Activated CD4-positive, alpha-beta T cell treated with anti-CD3 and anti-CD28 coated beads for 24 hours (primary cell): Measurements from ENCODE around the gene ANKRD22.

Source experiments
- DNase-seq, 2 donors: peaks; one replicate each; pipeline ENCODE4 v3.0.0-alpha.2; 2020; ENCODE audit warnings: low read depth in 2 of 2

Gene ANKRD22

DNA sequence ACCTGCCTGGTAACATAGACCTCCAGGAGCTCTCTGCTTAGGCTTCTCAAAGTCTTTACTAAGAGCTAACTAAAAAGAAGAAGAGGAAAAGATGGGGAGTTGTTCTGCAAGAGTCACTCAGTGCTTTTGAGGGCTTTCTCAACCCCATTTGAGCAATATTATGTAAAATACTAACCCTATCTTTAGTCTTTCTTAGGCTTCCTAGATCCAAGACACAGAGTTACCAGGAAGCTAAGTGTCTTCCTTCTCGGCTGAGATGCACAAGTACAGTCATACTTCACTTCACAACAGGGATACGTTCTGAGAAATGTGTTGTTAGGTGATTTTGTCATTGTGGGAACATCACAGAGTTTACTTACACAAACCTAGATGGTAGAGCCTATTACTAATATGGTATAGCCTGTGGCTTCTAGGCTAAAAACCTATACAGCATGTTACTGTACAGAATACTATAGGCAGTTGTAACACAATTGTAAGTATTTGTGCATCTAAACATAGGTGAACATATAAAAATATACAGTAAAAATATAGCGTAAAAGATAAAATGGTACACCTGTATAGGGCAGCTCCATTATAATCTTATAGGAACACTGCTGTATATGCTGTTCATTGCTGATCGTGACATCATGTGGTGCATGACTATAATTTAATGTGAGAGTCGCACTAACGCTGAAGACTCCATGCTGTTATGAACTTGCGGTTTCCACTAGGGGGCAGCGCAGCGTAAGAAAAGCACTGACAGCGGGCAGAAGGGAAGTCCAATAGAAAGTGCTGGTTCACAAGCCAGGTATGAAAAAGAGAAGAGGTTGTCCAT lies 16.3 kb downstream of the ANKRD22 start:
- peak; percentile 82 to 84 for DNase-seq

GRCh38 chr10:88833723-88834122 lies 17.9 kb downstream of the ANKRD22 start:
- DNase-seq: no peak

DNA sequence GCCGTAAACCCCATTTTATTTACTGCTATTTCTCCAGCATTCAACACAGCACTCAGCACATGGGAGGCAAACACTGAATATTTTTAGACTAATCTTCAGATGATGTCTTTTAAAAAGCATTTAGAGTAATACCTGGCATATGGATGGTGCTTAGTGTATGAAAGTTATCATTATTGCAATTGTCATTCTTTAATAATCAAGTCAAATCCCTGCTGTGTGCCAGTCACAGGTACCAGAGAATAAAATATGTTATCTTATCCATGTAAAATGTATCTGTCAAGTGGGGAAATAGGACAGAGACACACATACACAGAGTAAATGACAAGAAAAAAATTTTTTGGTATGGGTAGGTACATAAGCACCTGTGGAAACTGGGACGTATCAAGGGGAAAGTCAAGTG lies 18.5 kb downstream of the ANKRD22 start:
- DNase-seq: no peak

DNA sequence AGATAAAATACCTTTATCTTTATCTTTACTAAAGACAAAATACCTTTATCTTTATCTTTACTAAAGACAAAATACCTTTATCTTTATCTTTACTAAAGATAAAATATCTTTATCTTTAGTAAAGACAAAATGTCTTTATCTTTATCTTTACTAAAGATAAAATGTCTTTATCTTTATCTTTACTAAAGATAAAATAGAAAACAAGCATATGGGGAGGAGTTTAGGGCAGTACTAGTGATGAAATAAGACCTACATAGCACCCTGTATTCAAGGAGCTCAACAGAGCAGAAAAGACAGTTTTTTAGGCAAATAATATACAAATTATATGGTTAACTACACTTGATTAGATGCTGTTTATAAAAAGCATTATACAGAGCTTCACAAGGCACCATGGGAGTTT lies 19.3 kb downstream of the ANKRD22 start:
- no peak for DNase-seq

GRCh38 chr10:88831709-88832108 lies 19.9 kb downstream of the ANKRD22 start:
- DNase-seq: no peak

GRCh38 chr10:88830643-88831268 lies 20.9 kb downstream of the ANKRD22 start:
- no peak for DNase-seq

GRCh38 chr10:88828310-88828709 lies 23.3 kb downstream of the ANKRD22 start:
- DNase-seq: no peak

DNA sequence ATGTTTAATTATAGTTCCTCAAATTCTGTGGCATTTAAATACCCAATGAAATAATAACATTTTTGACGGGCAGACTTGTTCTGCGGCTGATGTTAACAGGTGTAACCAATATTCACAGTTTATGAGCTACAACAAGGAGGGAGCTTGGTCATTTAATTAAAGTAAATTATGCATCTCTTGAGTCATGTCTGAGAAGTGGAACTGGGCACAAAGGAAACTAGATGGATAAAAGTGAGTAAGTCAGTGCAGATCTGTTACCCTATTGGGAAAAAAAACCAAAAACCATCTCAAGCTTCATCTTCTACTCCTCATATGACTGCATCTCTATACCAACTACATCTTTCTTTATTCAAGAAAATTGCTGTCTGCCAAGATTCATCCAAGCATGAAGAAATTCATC lies 24.0 kb downstream of the ANKRD22 start:
- DNase-seq: no peak

DNA sequence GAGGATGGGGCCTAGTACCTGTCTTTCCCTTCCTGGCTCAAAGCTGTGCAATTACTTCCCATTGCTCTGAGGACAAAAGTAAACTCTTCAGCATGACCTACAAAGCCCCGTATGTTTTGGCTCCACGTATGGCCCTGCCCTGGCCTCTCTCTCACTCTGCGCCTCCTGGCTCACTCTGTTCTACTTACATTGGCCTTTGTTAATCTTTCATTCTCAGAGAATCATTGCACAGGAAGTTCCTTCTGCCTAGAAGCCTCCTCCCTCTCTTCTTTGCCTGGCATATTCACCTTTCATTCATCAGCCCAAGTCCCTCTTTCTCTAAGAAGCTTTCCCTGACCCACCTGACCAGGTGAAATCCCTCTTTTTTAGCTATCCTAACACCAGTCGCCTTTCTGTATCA lies 25.3 kb downstream of the ANKRD22 start:
- DNase-seq: no peak

DNA sequence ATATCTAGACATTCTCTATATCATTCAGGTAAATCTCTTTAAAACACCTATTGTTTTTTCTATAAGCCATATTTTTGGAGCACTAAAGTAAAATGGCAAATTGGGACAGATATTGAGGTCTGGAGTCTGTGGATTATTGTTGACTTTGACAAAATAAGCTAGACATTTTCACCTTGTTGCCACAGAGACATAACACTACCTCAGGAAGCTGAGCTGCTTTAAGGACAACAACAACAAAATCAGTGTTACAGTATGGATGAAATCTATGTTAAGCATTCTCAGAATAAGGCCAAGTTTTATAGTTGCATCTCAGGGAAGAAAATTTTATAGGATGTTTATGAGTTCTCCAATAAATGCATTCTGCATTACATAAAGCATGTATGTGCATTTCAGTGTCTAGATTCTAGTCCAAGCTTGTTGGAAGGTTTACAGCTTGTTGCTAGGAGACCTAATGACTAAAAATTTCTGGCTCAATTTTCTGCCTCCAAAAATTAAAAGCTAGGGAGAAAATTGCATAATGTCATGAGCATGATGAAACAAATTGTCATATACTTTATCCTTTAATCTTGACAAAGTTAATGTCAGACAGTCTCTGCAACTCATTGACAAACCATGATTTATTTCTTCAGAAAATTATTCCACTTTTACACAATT lies 30.8 kb downstream of the ANKRD22 start:
- DNase-seq: no peak

GRCh38 chr10:88819290-88819689 lies 32.4 kb downstream of the ANKRD22 start:
- no peak for DNase-seq

GRCh38 chr10:88813200-88813599 lies 38.4 kb downstream of the ANKRD22 start:
- DNase-seq: no peak

DNA sequence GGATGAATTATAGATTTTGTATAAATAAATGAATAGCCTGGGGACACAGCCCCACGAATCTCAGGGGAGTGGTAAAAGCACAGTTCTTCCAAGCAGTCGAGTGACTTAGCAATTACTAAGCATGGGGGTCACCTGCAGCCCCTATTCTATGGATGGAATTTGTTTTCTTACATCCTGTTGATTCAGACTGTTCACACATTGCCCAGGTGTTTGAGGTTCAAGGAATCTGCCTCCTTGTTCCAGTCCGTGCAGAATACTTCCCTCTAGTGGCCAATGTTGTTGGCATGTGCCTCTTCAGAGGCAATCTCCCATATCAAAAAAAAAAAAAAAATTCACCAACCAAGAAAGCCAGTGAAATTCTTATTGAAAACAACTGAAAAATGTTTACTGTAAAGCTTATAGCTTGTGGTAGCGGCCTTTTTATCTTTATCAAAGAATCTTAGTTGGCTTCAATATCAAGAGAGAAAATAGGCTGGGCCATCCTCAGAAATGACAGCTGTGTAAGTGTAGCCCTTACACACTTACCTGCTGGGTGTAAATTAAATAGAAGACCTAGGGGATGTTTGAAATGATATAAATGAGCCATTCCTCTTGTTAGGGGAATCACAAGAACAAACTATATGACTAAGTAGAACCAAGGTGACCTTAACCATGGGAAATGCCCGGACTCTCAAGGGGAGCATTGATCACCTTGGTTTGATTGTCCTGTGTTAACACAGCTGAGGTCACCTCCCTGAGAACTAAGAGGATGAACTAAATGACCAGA lies 41.3 kb downstream of the ANKRD22 start:
- no peak for DNase-seq

GRCh38 chr10:88809621-88810020 lies 42.0 kb downstream of the ANKRD22 start:
- no peak for DNase-seq

DNA sequence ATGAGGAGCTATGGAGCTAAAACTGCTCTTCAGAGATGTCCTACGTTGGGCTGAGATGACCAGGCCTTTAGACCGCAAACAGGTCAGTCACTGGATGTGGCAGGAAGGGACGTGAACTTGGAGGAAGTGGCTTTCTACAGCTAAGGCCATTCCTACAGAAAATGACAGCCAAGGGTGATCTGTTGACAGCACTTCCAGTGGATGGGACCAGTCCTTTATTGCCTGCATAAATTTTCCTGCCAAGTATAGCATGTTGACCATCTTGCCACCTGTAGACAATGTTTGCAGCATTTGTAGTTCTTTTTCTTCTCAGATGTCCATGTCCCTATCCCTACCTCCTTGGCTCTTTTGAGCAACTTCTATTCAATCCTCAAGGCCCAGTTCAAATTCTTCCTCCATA lies 45.7 kb downstream of the ANKRD22 start:
- no peak for DNase-seq

DNA sequence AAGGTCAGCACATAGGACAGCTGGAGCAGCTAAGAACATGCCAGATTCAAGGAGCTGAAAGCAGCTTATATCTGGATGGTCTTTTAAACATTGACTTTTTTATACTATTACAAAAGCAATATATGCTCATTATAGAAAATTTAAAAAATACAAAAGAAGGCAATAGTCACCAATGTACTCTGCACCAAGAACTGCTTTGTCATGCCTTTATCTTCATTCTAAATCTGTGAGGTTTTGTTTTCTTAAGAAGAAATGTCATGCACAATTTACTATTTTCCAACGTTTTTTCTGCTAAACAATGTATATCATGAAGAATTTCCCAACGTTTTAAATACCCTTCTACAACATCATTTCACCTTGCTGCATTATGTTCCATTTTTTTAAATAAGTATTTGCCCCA lies 46.3 kb downstream of the ANKRD22 start:
- no peak for DNase-seq

DNA sequence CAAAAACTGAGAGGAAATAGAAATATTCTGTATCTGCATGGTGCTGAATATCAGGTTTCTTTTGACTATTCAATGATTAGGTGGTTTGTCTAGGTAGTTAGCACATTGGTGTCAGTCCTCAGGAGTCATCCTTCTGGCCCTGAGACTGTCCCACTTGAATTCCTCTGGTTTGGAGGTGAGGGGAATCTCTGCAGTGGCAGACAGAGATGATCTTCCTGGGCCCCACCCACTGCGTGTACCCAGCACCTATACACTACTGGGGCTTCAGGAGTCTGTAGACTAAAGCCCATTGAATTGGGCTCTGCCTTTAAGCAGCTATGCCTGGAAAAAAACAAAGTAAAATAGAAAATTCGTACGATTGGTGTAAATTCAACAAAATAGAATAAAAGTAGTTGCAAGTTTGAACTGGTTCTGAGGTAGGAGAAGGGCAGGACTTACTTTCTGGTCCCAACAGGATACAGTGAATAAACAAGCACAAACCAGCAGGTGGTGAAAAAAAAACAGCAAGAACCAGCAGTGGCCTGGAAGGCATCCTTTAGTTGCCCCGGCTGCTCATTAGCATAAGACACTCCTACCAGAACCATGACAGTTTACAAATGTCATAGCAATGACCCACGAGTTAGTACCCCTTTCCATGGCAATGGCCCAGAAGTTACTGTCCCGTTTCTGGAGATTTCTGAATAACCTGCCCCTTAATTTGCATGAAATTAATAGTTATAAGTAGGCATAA lies 47.4 kb downstream of the ANKRD22 start:
- DNase-seq: no peak

DNA sequence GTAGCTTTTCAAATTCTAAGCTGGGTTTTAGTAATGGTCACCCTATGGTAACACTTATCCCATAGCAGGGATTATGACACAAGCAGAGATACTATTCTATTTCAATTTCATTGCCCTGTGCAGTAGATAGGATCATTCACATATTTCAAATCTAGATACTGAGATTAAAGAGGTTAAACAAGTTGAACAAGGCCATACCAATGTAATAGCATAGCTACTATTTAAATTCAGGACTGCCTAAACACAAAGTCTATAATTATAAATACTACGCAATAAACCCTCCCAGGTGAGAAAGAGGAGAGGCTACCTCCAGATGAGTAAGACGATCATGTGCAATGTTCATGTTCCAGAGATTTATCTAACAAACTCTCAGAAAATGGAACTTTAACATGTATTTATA lies 48.0 kb downstream of the ANKRD22 start:
- DNase-seq: no peak

DNA sequence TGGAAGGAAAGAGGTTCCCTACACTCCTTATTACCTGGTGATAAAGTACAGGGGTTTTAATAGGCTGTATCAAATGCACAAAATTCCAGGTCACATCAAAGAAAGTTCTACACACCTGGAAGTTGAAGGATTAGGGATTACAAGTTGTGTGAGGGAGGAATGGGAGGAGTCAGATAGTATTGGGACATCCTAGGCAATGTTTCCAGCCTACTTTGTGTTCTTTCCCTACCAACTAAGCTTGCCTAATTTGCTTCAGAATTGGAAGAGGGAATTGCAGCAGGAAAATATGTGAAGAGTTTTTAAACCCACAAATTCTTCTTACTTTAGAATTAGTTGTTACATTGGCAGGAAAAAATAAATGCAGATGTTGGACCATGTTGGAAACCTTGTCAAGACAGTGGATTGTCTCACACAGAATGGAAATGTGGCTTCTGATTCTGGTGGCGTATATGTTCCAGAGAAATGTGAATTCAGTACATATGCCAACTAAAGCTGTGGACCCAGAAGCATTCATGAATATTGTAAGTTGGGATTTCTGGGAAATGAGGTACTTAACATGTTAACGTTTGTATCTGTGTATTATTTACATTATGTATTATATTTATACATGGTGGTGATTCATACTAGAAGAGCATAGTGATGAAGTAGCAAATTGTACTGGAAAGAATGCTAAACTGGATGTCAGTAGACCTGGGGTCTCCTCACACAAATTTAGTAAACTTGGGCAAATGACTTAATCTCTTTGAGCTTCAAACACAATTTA lies 48.9 kb downstream of the ANKRD22 start, which contains the start of gene LIPM:
Gene LIPM (plus strand): TSS at position 208 of the 763 bp plus-strand sequence. CDS start 167 bp downstream, at position 375.
- no peak for DNase-seq
